NCI-H510A (cell line): ENCODE results near the gene ADGB.

Source experiments
- DNase-seq: peaks from one replicate; lab custom pipeline; 2025; lab: John Stamatoyannopoulos, UW

Gene ADGB

GRCh38 chr6:146862508-146862919 lies 263.7 kb downstream of the ADGB start:
- no peak for DNase-seq

DNA sequence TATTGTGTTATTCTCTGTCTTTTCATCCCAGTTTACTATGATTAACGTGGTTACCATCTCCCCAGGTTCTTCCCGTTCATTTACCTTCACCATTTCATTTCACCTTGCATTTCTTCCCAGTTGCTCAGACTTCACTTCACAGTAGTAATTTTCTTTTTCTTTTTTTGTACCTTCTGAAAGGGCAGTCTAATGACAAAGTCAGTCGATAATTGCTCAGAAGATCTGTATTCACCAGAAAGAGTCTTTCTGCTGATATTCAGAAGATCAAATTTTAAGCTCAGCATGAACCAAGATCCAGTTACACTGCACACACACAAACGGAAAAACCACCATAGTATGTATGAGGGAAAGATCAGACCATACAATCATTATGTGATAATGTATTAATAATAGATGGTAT lies 265.5 kb downstream of the ADGB start:
- DNase-seq = no peak

DNA sequence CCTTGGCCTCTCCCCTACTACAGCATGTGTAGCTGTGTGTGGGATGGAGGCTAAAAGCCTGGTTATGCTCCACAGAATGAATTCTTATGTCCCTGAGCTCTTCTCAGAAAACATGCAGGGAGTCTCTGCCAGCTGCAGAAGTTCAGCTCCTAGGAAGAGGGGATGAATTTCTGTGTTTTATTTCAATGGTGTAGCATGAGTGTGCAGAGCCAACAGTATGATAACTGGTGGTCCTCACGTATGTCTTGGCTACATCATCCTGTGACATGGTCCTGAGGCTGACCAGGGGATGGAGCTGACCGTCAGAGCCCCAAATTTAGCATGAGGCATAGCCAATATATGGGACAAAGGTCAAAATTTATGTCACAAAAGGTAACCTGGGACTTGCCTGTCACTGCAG lies 266.1 kb downstream of the ADGB start:
- DNase-seq = no peak
